Non-pigmented ciliary epithelial cell (primary cell): ENCODE results near the gene CEACAM21.

Experiments
- DNase-seq: peaks from one replicate; pipeline ENCODE4 v3.0.0-alpha.2; 2010; ENCODE audit warnings: low read depth

Gene CEACAM21

GRCh38 chr19:41619018-41619556, 43.1 kb downstream of the CEACAM21 start:
- no peak for DNase-seq

- no peak for DNase-seq
Observed at GRCh38 chr19:41620171-41620570, 44.2 kb downstream of the CEACAM21 start.

- DNase-seq = no peak
Observed at GRCh38 chr19:41621226-41621625, 45.3 kb downstream of the CEACAM21 start.

GRCh38 chr19:41621654-41622053, 45.7 kb downstream of the CEACAM21 start:
- no peak for DNase-seq

- no peak for DNase-seq
Observed at GRCh38 chr19:41623360-41623759, 47.4 kb downstream of the CEACAM21 start.

GRCh38 chr19:41624515-41624914, 48.5 kb downstream of the CEACAM21 start:
- no peak for DNase-seq

- DNase-seq = no peak
Observed at GRCh38 chr19:41624937-41625336, 49.0 kb downstream of the CEACAM21 start.

- DNase-seq = no peak
Observed at GRCh38 chr19:41626278-41626677, 50.3 kb downstream of the CEACAM21 start.

- DNase-seq = no peak
Observed at GRCh38 chr19:41626877-41627276, 50.9 kb downstream of the CEACAM21 start, which contains the start of gene CEACAM4. TSS of gene CEACAM4 (minus strand) at chr19:41627074. CDS start at chr19:41626963, 111 bp downstream.

- DNase-seq = no peak
Observed at GRCh38 chr19:41627966-41628675, 52.2 kb downstream of the CEACAM21 start.
